HG03469 (cell line): ENCODE measurements around the gene TES.
A peak's percentile ranks its signal among the peaks of the same experiment; 100 is the strongest.
"Not testable (repeated sequence)": the region's sequence is repeated elsewhere in the genome, so short reads cannot be mapped to it uniquely, and the experiment has no call there.

Experiments
- ATAC-seq: cut with Tn5 transposase; IDR thresholded peaks from one replicate; pipeline ENCODE4 v1.9.1; 2021; ENCODE audit warnings: mild to moderate bottlenecking, moderate library complexity, moderate number of reproducible peaks; ENCODE audit not compliant: unreplicated experiment

The TES gene, protein sequence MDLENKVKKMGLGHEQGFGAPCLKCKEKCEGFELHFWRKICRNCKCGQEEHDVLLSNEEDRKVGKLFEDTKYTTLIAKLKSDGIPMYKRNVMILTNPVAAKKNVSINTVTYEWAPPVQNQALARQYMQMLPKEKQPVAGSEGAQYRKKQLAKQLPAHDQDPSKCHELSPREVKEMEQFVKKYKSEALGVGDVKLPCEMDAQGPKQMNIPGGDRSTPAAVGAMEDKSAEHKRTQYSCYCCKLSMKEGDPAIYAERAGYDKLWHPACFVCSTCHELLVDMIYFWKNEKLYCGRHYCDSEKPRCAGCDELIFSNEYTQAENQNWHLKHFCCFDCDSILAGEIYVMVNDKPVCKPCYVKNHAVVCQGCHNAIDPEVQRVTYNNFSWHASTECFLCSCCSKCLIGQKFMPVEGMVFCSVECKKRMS

DNA sequence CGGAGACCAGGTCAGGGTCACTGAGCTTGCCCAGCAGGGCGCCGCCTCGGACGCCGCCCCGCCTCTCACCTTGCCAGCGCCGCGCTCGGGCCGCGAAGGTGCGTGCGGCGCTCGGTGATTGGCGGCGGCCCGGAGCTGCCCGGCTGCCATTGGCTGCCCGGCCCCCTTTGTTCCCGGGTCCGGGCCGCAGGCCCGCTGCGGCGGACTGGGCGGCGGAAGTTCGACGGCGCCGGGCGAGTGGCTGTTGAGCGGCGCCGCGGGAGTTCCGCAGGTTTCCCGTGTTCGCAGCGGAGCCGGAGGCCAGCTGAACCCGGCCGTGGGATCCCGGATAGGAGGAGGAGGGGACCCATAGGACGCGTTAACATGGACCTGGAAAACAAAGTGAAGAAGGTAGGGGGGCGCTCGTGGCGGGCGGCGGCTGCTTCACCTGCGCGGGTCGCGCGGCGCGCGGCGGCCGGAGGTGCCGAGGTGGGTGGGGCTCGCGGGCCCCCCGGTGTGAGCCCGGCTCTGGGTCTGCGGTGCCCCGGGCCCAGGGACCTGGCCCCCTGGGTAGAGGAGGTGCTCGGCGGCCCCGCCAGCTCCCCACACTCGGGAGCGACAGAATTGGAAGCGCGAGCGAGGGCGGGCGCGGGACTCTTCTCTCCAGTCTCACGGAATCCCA is at the start of gene TES:
TES (plus strand) TSS at position 195 of the 661 bp plus-strand sequence; CDS start at position 364, 169 bp downstream.
- ATAC-seq: peak; percentile 70

DNA sequence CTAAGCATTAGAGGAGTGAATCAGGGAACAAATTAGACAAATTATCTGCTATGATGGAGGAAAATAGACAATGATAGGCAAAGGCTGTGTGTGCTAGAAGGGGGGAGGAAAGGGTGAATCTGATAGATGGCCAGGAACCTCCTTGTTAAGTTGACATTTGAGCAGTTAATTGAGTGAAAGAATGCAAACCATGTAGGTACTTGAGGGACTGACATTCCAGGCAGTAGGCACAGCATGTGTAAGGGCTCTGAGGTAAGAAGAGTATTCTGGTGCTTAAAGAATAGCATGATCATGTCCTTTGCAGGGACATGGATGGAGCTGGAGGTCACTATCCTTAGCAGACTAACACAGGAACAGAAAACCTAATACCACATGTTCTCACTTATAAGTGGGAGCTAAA is 48.6 kb upstream of the TES start:
- ATAC-seq: no peak

DNA sequence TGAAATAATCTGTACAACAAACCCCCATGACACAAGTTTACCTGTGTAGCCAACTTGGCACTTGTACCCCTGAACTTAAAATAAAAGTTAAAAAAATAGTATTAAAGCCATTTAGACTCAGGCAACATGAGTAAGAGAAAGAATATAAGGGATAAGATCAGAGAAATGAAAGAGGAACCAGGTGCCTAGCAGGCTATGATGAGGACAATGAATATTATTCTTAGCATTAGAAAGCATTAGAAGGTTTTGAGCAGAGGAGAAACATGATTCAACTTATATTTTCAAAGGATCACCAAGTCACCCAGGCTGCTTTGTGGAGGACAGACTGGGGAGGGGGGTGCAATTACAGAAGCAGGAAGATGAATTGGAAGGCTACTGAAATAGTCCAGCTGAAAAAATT is 48.1 kb upstream of the TES start:
- ATAC-seq: no peak

DNA sequence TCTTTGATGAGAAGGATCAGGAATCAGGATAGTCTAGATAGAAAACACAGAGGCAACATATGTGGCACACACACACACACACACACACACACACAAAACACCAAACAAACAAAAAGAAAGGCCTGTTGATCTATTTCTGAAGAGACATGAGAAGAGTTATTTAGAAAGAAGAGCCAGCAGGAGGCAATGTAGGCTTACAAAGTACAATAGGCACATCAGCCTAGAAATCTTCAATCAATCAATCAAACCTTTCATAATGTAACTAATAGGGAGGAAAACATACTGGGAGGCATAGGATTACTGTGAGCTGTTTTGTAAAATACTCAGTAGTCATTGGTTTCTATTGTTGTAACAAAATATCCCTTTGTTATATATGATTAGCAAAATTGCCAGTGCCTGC is 47.3 kb upstream of the TES start:
- no peak for ATAC-seq

DNA sequence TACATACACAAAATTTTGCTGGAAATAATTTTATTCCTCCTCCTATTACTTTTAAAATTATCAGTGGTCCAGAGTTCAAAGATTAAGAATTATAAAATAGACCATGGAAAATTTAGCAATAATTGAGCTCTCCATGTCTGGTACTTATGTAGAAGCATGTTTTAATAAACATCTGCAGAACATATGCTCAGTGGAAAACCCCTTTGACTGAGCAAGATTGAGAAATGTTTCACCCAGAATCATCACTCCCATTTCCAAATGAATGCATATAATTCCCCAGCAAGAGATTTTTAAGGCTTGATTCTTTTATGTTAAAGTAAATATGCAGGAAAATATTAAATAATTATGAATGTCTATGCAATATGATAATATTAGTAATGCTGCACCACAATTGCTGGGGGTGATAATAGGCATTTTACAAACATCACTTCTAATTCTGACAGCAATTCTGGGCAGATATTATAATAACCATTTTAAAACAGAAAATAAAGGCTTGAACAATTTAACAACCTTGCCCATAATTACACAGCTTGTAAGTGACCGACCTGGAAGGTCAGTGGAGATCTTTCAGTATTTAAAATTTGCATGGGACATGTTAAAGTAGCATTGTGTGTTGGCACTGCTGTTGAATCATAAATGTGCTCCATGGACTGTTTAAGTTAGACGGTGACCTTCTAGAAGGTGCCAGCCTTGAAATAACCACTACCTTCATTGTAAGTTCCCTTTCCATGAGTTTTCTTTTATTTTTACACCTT is 45.6 kb upstream of the TES start:
- no peak for ATAC-seq

DNA sequence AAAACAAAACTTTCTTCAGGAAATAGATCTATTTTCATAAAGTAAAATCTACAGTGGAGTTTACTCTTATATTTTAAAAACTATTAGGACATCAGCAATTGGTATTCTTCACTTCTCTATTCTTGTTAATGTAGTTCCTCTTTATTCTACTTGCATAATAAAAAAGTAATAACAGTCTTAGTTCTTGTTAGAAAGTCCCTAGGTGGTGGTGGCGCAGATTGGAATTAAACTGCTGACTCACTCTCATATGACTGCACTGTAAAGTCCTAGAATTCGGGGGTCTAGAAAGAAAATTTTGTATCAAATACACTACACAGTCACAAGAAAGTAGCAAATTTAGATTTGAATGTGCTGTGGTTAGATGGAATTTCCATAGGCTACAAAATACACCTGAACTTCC is 44.6 kb upstream of the TES start:
- peak; percentile 51 for ATAC-seq

DNA sequence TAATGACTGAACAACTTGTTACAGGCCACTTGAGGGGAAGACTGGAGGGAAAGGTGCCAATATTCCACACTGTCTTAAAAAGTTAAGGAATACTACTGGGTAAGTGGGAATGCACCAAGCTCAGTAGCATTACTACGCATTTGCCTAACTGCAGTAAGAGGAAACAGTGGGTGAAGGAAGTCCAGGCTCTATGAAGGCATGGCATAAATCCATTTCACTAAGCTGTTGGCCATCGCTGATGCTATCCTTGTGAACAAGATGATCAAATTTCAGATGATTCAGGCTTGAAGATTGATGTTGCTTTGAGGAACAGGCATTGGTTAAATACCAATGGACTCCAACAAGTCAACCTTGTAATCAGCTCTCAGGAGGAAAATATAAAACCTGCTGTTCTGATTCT is 44.2 kb upstream of the TES start:
- no peak for ATAC-seq

DNA sequence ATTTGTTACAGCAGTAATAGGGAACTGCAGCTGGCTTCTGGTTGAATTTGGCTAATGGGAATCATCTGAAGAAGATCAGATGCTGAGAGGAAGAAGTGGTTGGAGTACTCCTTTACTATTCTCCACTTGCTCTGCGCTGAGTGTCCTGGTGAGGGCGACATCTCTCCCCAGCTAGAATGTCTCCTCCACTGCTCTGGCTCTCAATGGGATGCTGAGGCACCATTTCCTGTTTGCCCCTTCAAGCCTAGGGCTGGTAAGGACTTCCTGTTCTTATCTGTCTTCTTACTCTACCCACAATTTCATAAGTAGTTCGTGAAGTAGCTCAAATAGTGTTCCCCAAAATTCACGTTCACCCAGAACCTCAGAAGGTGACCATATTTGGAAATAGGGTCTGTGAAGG is 43.2 kb upstream of the TES start:
- ATAC-seq: no peak

DNA sequence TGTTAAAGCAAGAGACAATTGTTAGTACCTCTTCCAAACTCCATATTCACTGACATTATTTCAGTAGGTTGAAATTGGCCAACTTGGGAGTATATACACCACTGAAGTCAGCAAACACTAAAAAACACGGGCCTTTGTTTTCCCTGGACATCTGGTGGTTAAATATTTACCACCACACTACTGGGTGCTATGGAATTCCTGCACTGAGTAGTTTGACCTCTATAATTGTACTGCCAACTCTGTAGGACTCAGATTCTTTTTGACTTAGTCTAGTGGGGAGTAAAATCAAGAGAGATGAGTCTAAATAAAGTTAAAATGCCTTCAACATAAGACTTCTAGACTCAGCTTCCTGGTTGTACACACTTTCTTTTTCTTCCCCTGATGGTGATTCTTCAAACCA is 41.3 kb upstream of the TES start:
- ATAC-seq: no peak

DNA sequence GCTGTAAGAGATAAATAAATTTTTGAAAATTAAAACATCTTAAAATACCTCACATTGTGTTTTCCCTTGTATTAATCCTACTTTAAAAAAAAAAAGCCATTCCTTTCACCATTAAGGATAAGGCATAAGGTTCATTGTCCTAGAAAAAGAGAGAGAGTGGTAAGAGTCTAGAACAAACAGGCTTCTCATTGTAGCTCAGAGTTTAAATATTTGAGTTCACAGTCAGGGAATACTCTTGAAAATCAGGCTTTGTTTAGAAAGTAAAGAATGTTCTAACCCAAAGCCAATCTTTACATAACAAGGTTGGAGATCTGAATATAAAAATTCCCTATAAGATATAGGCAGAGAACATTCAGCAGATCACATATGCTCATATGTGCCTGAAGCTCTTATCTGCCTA is 40.2 kb upstream of the TES start:
- ATAC-seq: no peak

DNA sequence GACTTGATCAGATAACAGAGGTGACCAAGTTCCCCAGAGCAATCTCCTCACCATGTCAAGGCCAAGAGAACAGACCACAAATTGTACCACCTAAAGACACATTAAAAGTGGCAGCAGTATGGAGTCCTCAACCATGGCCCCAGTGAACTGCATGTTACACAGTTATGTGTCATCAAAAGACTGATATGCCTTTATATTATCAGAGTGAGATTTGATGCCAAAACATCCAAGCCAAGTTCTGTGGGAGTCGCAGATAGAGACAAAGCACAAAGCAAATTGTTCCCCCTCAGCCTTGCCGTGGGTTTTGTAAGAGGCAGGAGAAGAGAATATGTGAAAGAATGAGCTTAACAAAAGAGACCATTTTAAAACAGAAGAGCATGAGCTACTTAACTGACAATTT is 39.2 kb upstream of the TES start:
- no peak for ATAC-seq

DNA sequence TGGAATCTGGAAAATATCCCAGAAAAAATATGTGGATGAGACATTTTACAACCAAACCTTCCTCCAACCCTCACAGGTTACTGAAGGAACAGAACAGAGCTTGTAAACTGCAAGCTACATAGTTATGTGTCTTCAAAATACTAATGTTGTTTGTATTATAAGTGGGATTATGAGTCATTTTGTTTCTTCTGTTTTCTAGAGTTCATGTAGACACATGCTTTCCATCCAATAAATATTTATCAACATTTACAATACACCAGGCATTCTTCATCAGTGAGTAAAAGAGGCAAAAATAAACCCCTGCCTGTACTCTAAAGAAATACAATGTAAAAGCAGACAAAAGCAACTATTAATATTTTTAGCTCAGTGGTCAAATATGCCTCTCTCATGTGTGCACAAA is 38.0 kb upstream of the TES start:
- no peak for ATAC-seq

DNA sequence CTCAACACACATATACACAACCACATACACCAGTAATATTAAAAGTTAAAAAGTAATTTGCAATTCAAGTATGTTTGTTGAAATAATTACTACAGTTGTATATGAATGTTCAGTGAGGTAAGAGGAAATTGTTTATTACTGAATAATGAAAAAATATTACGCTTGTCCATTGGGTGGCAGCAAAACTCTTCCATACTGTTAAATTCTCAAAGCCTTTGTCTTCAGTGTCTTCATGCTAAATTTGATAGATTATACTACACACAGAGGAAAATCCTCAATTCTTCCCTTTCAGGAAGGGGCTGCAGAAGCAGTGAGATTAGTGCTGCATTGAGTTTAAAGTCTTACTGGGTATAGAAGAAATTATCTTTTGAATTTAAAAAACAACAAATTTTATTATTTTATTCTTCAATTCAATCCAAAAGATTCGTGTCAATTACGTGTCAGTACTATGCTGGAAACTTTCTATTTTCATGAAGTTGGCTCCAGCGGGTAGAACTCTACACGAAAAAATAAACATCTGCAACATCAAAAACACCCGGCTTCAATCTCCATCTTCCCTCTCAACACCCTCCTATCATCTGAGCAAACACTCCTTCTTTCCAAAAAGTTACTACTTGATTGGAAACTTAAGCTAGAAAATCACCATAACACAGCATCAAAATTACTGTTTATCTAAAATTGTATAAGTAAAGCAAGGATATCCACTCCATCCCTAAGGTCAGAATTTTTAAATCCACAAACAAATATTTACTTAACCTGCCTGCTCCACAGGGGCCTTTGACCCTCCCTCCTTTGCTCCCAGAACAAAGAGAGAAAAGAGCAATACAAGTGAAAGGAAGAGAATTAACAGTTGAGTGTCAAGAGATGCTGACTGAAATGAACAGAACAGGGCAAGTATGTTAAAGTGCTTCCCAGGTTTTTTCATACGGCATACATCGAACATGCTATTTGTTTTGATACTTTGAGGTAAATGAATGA is 37.0 kb upstream of the TES start:
- ATAC-seq: no peak

DNA sequence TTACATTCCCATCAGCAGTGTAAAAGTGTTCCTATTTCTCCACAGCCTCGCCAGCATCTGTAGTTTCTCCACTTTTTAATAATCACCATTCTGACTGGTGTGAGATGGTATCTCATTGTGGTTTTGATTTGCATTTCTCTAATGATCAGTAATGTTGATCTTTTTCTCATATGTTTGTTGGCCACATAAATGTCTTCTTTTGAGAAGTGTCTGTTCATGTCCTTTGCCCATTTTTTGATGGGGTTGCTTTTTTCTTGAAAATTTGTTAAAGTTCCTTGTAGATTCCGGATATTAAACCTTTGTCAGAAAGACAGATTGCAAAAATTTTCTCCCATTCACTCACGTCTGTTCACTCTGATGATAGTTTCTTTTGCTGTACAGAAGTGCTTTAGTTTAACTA is 35.2 kb upstream of the TES start:
- ATAC-seq: not testable (repeated sequence)

DNA sequence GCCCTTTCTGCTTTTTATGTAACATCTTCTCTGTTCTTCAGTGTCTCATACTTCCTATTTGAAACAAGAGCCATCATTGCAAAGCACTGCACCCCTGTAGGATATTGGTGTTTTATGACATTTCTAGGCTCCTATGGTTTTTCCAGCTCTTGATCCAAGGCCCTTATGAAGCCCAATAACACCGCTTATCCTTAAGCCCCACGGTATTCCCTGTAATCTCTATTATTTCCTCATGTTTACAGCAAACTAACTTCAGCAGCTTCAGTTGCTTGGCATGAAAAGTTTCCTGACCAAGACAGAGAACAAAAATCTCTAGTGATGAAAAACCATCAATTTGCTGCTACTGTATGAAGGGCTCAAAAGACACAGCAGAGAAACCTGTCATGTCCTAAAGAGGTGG is 34.1 kb upstream of the TES start:
- no peak for ATAC-seq

DNA sequence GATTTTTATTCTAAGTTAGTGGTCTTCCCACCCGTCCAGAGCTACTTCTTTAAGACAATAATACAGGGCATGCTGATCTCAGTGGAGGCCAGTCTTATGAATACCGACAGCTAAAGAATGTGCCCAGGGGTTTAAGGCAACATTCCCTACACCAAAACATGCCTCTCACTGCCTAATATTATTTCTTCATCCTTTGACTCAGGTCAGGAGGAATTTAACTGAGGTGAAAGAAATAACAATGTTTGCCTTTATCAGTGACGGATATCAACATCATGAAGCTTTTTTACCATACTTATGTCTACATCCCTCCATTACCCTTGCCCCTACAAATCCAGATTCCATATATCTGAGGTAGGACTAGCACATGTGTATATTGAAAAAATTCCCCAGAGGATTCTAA is 33.3 kb upstream of the TES start:
- no peak for ATAC-seq

DNA sequence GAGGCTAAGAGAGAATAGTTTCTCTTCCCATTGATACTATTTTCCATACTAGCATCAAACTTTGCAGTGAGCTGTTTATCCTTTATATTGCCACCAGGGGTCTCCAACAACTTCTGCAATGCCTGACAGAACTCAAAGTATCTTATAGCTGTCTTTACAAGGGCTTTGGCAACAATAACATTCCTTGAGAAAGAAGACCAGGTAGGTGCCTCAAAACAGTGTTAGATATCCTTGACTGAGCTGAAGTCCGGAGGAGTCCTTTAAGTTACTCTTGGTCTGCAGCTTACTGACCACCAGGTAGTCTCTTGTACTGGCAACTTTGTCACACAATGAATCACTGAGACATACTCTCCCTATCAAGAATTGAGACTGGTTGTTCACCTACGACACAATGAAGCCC is 30.0 kb upstream of the TES start:
- peak; percentile 80 for ATAC-seq

DNA sequence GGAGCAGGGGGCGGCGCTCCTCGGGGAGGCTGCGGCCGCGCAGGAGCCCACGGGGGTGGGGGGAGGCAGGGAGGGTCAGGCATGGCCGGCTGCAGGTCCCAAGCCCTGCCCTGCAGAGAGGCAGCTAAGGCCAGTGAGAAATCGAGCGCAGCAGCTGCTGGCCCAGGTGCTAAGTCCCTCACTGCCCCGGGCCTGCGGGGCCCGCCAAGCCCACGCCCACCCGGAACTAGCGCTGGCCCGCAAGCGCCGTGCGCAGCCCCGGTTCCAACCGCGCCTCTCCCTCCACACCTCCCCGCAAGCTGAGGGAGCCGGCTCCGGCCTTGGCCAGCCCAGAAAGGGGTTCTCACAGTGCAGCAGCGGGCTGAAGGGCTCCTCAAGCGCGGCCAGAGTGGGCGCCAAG is 28.3 kb upstream of the TES start:
- no peak for ATAC-seq

DNA sequence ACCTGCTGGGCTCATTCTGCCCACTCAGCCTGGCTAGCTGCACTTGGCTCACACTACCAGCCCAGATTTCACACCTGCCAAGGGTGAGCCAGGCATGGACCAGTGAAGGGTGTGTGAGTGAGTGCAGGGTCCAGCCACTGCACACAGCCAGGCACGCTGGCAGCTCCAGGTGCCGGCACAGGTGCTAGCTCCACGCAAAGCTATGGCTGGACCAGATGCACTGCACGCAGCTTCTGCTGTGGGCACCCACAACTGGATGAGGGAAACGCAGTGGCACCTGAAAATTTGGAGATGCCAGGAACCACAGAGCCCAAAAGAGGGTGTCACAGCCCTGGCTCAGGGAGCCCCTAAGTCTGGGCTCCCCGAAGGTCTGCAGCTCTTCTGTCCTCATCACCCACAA is 24.9 kb upstream of the TES start:
- ATAC-seq: no peak

DNA sequence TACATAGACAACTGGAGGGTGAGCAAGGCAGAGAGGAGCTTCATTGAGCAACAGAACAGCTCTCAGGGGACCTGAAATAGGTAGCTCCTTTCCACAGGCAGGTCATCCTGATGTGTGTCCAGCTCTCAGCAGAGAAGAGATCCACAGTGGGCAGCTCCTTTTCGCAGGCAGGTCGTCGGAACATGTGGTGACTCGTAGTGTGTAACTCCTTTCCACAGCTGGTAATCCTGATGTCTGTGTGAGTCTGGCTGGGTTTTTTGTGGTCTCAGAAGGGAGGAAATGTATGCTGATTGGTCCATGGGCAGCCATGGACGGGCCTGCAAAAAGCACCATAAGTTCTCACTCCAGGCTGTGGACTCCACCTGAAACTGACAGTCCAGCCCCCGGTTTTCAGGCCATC is 24.4 kb upstream of the TES start:
- ATAC-seq: no peak

DNA sequence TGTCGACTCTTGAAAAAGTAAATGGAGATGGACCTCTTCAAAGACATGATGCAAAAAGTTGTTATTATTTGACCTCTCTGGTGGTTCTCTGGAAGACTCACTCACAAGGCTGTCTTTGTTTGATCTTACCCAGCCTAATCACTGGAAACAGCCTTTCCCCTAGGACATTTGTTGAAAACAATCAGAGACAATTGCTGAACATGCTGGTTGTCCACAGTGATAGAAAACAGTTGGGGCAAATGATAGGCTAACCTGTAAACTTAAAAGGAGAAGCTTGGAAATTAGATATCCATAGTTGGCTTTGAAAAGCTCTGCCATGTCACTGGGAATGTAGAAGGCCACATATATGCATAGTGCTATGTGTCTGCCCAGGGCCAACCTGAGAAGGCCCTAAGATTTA is 22.9 kb upstream of the TES start:
- no peak for ATAC-seq
